ENCODE measurements around the gene RCC2. TPM values are rescaled to one million over a fixed set of nuclear protein-coding genes. Genes with fewer than 3 reads are reported as not detected.
"Not testable (repeated sequence)": the region's sequence is repeated elsewhere in the genome, so short reads cannot be mapped to it uniquely, and the experiment has no call there.

The RCC2 gene
- total and polyA plus RNA-seq, 7 donors = 12.8 to 62.9 (median 21.0) TPM

- Histone ChIP-seq H3K4me3 (no peak overlapping the region), H3K27ac (no peak overlapping the region), H3K27me3 (no peaks in the 10 kb centered on the region), H3K4me1 (no peaks in the 10 kb centered on the region), H3K9me3 (no peaks in the 10 kb centered on the region), H3K36me3 (no peaks in the 10 kb centered on the region)
- intact Hi-C loops (cut with DNase I) = no loop called here
- WGBS, 2 donors = 82 to 84% methylated on average over 3 of the region's 3 CpGs
- no peak for DNase-seq
- TF ChIP-seq CTCF (IDR thresholded peaks at IDR 0.05) (no peak), EP300 (IDR thresholded peaks at IDR 0.05) (no peak), POLR2AphosphoS5 (IDR thresholded peaks at IDR 0.05) (no peak), POLR2A (IDR thresholded peaks at IDR 0.05) (no peak)
Observed at GRCh38 chr1:17475752-17476151, 36.3 kb upstream of the RCC2 start.

GRCh38 chr1:17474836-17475555 lies 35.5 kb upstream of the RCC2 start:
- WGBS, 2 donors = 84 to 91% methylated on average over 20 of the region's 20 CpGs
- DNase-seq; H3K27ac ChIP-seq; H3K27me3 ChIP-seq; H3K36me3 ChIP-seq; H3K4me3 ChIP-seq; H3K9me3 ChIP-seq; H3K4me1 ChIP-seq; intact Hi-C loops (cut with DNase I): not testable (repeated sequence)

GRCh38 chr1:17472814-17473213 lies 33.3 kb upstream of the RCC2 start:
- Histone ChIP-seq H3K4me3 (no peak overlapping the region), H3K27ac (no peak overlapping the region), H3K36me3 (no peaks in the 10 kb centered on the region), H3K4me1 (no peaks in the 10 kb centered on the region), H3K9me3 (no peaks in the 10 kb centered on the region), H3K27me3 (peaks cover 0 to 10% (median 0%) of the 10 kb centered on the region in 3 donors)
- intact Hi-C loops (cut with DNase I) = no loop called here
- DNase-seq = no peak
- 40 to 70% methylated on average over 5 of the region's 5 CpGs for WGBS, 2 donors
- TF ChIP-seq CTCF (IDR thresholded peaks at IDR 0.05) (no peak), POLR2A (IDR thresholded peaks at IDR 0.05) (no peak), EP300 (IDR thresholded peaks at IDR 0.05) (no peak), POLR2AphosphoS5 (IDR thresholded peaks at IDR 0.05) (no peak)

- no peak for DNase-seq
- intact Hi-C loops (cut with DNase I) = no loop called here
- Histone ChIP-seq H3K4me3 (no peak overlapping the region), H3K36me3 (no peaks in the 10 kb centered on the region), H3K4me1 (no peaks in the 10 kb centered on the region), H3K9me3 (no peaks in the 10 kb centered on the region), H3K27ac (no peak overlapping the region), H3K27me3 (peaks cover 0 to 10% (median 0%) of the 10 kb centered on the region in 3 donors)
- WGBS, 2 donors = 87 to 92% methylated on average over 2 of the region's 2 CpGs
- TF ChIP-seq EP300 (IDR thresholded peaks at IDR 0.05) = no peak
- TF ChIP-seq POLR2A (IDR thresholded peaks at IDR 0.05) = no peak
- no peak for TF ChIP-seq CTCF (IDR thresholded peaks at IDR 0.05)
- no peak for TF ChIP-seq POLR2AphosphoS5 (IDR thresholded peaks at IDR 0.05)
Observed at GRCh38 chr1:17471393-17471792, 31.9 kb upstream of the RCC2 start.

GRCh38 chr1:17470021-17470799 lies 30.7 kb upstream of the RCC2 start:
- Histone ChIP-seq H3K27me3 (peaks cover 0 to 10% (median 0%) of the 10 kb centered on the region in 3 donors), H3K36me3 (no peaks in the 10 kb centered on the region), H3K27ac (no peak overlapping the region), H3K4me3 (no peak overlapping the region), H3K9me3 (no peaks in the 10 kb centered on the region), H3K4me1 (no peaks in the 10 kb centered on the region)
- intact Hi-C loops (cut with DNase I) = no loop called here
- WGBS, 2 donors = 67 to 89% methylated on average over 11 of the region's 11 CpGs
- no peak for TF ChIP-seq EP300 (IDR thresholded peaks at IDR 0.05)
- TF ChIP-seq POLR2AphosphoS5 (IDR thresholded peaks at IDR 0.05) = no peak
- DNase-seq = no peak

- H3K9me3 ChIP-seq; intact Hi-C loops (cut with DNase I); H3K36me3 ChIP-seq; H3K4me1 ChIP-seq; H3K4me3 ChIP-seq; DNase-seq; H3K27ac ChIP-seq: not testable (repeated sequence)
- H3K27me3 ChIP-seq = peaks cover 0 to 10% (median 0%) of the 10 kb centered on the region in 3 donors
- WGBS, 2 donors = 86 to 92% methylated on average over 16 of the region's 16 CpGs
Observed at GRCh38 chr1:17468357-17469265, 29.1 kb upstream of the RCC2 start.
